HG03196 (cell line): ENCODE measurements around the gene DENND1C.

Experiments used
- ATAC-seq: cut with Tn5 transposase; IDR thresholded peaks from one replicate; pipeline ENCODE4 v1.9.1; 2021; ENCODE audit not compliant: unreplicated experiment

The DENND1C gene, protein sequence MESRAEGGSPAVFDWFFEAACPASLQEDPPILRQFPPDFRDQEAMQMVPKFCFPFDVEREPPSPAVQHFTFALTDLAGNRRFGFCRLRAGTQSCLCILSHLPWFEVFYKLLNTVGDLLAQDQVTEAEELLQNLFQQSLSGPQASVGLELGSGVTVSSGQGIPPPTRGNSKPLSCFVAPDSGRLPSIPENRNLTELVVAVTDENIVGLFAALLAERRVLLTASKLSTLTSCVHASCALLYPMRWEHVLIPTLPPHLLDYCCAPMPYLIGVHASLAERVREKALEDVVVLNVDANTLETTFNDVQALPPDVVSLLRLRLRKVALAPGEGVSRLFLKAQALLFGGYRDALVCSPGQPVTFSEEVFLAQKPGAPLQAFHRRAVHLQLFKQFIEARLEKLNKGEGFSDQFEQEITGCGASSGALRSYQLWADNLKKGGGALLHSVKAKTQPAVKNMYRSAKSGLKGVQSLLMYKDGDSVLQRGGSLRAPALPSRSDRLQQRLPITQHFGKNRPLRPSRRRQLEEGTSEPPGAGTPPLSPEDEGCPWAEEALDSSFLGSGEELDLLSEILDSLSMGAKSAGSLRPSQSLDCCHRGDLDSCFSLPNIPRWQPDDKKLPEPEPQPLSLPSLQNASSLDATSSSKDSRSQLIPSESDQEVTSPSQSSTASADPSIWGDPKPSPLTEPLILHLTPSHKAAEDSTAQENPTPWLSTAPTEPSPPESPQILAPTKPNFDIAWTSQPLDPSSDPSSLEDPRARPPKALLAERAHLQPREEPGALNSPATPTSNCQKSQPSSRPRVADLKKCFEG

DNA sequence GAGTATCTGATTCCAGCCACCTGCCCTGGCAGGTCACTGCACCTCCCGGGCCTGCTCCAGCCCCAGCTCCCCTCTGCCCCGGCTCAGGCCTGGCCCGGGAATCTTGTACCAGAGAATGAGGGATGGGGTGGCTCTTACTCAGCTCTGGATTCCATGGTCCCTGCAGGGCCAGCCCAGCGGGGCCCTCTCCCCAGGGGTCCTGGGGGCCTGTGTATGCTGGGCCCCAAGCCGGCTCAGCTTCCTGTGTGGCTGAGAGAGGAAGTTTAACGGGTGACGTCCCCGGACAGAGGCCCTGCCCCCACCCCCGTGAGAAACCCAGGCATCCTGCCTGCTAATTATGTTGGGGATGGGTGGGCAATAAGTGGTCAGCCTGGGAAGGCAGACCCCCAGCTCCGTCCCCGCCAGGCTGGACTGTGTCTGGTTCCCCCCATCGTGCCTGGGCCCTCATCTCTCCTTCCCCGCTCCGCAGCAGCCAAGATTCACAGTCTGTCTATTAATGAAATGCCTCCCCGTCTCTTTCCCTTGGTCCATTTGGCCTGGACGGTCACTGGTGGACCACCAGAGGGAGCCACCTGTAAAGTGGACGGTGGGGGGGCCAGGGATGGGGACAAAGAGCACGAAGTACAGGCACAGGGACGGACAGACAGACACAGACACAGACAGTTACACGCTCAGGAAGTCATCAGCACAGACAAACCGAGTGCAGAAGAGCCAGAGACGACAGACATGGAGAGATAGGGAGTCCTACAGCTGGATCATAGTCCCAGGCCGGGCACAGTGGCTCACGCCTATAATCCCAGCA is at the start of gene DENND1C:
TSS of gene DENND1C (minus strand) at position 247 of the 802 bp plus-strand sequence. CDS start at position 155, 92 bp downstream.
- peak; percentile 70 for ATAC-seq

DNA sequence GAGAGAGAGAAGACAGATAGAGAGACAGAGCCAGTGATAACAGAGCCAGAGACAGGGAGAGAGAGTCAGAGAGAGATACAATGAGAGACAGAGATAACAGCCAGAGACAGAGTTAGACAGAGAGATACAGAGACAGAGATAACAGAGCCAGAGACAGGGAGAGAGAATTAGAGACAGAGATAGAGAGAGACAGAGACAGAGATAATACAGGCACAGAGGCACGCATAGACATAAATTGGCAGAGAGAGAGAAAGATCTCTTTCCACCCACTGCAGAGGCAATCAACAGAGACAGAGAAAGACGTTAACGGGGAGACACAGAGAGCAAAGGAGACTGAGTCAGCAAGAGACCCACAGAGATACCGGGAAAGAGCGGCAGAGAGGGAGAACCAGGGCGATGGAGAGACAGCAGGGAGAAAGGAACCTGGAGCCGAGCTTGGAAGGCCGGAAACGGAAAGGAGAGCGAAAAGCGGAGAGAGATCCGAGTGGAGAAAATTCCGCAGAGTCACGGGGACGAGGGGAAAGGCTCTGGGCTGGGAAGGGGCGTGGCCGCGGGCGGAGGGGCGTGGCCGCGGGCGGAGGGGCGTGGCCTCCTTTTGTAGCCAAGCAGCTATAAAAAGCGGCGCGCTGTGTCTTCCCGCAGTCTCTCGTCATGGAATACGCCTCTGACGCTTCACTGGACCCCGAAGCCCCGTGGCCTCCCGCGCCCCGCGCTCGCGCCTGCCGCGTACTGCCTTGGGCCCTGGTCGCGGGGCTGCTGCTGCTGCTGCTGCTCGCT is 49.0 kb upstream of the DENND1C start, which contains the start of gene TNFSF9:
TSS of gene TNFSF9 (plus strand) at position 641 of the 777 bp plus-strand sequence. CDS start at position 652, 11 bp downstream.
- peak; percentile 23 for ATAC-seq

DNA sequence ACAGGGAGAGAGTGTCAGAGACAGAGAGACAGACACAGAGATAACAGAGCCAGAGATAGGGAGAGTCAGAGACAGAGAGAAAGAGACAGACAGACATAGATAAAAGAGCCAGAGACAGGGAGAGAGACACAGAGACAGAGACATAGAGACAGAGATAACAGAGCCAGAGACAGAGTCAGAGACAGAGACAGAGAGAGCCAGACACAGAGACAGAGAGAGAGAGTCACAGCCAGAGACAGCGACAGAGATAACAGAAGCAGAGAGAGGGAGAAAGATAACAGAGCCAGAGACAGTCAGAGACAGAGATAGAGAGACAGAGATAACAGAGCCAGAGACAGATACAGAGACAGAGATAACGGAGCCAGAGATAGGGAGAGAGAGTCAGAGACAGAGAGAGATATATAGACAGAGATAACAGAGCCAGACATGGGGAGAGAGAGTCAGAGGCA is 48.4 kb upstream of the DENND1C start:
- no peak for ATAC-seq

DNA sequence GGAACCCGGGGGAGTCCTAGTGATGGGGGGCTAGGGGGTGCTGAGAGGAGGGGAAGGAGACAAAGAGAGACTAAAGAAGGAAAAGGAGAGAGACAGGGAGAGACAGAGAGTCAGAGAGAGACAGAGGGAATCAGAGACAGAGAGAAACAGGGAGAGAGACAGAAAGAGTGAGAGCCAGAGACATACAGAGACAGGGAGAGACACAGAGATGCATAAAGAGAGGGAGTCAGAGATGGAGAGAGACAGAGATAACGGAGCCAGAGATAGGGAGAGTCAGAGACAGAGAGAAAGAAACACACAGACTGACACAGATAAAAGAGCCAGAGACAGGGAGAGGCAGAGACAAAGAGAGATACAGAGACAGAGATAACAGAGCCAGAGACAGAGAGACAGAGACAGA is 47.8 kb upstream of the DENND1C start:
- no peak for ATAC-seq

DNA sequence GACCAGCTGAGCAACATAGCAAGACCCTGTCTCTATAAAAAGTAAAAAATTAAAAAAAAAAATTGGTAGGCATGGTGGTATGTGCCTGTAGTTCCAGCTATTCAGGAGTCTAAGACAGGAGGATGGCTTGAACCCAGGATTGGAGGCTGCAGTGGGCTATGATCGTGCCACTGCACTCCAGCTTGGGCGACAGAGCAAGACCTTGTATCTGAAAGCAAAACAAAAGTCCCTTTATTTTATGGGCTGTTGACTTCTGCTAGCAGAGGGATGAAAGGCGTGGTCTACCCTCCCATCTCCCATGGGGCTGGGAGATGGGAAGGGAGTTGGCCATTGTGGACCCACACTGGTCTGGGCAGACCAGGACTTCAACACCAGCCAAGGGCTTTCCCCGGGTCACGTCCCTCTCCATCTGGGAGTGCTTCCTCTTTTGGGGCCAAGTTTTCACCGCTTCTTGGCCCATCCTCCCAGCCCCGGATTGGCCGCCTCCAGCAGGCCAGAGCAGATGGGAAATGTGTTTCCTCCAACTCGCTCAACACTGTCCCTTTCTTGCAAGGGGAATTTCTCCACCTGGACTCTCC is 47.0 kb upstream of the DENND1C start:
- no peak for ATAC-seq

DNA sequence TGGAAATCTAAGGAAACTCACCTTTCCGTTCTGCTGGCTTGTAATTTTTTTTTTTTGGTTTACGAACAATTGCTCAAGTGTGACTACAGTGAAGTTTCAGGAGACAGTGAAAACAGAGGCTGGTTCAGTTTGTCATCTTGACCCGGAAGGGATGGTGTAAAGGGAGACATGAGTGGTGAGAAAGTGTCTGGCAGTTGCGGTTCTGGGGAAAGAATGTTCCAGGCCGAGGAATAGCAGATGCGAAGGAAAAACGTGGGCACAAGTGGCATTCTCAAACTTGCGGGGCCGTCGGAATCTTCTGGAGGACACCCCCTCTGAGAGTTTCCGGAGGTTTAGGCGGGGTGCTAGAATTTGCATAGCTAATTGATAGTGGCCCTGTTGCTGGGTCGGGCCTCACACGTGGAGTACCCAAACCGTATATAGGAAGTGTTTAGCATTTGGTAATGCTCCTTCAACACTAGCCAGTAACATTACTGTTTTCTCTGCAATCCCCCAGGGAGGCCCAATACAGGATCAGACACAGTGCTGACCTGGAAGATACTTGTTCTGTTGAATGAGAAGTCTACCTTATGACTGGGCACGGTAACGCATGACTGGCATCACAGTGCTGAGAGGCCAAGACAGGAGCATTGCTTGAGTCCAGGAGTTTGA is 46.4 kb upstream of the DENND1C start:
- peak; percentile 50 for ATAC-seq

DNA sequence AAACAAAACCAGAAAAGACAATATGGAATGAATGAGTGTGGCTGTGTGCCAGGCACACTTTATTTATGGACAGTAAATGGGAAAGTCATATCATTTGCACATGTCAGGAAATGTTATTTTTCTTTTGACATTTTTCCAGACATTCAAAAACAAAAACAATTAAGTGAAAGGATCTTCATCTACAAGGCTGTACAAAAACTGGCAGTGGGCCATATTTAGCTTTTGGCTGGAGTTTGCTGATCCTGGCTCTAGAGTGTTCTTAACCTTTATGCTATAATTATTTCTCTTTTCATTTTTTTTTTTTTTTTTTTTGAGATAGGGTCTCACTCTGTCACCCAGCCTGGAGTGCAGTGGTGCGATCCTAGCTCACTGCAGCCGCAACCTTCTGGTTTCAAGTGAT is 42.7 kb upstream of the DENND1C start:
- ATAC-seq, result no peak

DNA sequence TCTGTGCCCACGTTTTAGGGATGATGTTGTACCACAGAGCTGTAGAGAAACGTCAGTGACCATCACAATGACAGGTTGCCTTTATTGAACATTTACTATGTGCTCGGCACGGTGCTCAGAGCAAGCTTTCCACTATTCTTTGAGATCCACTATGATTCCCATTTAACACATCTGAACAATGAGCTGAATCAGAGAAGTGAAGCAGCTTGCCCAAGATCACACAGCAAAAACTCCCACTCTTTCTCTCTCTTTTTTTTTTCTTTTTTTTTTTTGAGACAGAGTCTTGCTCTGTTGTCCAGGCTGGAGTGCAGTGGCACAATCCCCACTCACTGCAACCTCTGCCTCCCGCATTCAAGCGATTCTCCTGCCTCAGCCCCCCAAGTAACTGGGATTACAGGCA is 41.1 kb upstream of the DENND1C start:
- ATAC-seq, result no peak

DNA sequence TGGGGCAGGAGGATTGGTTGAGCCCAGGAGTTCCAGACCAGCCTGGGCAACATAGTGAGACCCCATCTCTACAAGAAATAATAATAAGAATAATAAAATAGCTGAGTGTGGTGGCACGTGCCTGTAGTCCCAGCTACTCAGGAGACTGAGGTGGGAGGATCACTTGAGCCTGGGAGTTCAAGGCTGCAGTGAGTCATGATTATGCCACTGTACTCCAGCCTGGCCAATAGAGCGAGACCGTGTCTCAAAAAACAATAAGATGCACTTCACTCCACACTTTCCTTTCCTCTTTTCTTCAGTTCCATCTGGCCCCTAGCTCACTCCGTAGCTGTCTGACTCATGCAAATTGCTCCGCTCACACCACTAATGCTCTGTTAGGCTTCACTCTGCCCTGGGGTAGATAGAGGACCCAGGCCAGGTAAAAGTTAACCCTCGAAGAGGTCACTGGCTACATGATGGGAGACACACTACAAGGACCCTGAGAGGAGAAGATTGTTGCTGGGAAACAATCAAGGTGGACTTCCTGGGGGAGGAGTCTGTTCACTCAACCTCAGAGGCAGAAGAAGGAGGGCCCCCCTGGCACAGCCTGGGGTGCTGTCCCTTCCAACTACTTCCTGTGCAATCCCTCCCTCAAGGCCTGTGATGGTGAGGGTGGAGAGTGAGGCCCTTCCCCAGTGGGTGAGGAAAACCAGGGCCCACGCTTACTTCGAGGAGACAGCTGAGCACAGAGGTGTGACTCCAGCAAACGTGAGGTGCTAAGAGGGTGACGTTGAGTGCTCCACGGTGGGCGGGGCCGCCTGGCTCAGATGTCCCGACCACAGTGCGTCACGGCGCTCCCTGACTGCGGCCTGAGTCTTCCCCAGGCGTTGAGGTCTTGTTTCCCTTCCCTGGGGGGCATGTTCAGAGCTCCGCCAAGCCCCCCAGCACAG is 40.4 kb upstream of the DENND1C start:
- peak; percentile 37 for ATAC-seq

DNA sequence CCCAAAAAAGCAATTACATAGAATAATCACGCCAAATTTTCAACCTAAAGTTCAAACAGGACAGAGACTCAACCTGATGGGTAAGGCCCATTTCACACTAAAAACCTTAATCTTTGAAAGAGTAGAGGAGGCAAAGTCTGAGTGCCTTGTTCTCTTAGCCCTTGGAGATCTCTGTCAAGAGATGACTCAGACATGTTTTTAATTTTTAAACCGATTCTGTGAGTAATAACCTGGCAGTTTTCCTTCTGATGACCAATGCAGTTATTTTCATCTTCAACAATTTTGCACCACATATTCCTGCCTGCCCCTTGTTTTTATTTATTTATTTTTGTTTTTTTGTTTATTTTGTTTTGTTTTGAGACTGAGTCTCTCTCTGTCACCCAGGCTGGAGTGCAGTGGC is 37.7 kb upstream of the DENND1C start:
- ATAC-seq, result no peak

DNA sequence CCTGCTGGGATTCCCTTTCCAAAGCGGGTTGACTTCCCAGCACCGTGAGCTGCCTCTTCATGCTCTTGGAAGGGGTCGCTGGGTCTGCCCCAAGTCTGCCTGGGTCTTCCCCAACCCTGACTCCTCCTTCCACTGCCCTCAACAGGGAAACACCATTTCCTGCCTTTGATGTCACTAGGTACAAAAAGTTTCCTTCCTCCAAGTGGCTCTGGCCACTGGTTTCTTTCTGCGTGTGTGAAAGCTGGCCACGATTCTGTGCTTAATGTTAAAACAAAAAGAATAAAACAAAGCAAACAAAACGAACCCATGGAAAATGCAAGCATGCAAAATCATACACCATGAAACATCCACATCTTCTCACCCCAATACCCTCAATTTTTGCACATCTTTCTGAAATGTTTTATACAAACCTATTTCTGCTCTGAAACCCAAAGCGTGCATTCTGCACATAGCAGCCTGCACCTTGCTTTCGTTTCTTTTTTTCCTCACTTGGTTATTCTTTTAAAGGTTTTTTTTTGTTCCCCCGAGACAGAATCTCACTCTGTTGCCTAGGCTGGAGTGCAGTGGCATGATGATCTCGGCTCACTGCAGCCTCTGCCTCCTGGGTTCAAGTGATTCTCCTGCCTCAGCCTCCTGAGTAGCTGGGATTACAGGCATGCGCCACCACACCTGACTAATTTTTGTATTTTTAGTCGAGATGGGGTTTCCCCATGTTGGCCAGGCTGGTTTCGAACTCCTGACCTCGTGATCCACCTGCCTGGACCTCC is 36.7 kb upstream of the DENND1C start:
- ATAC-seq, result no peak

DNA sequence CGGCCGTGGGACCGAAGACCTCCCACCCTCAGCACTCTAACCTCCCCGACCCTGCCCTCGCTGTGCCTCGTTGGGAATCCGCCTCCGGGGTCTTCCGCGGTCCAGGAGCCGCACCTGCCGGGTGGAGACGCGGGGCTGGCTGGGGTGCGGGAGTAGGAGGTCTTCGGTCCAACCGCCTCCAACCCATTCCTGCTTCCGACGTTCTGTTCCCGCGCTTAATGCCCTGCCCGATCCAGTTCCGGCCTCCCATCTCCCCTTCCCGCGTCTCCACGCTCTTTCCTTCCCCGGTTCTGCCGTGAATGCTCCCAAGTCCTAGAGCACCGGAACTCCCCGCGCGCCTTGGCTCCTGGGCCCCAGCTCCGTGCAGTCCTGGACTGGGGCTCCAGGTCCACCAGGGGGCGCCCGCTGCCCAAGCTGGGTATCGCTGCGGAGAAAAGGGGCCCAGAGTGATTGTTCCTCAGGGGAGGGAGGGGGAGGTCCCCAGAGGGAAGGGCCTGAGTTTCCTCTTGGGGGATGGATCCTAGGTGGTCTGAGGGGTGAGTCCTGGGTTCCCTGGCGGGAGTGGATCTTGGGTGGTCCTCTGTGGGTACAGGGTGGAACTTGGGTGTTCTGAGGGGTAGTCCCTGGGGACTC is 35.2 kb upstream of the DENND1C start:
- ATAC-seq, result peak; percentile 52

DNA sequence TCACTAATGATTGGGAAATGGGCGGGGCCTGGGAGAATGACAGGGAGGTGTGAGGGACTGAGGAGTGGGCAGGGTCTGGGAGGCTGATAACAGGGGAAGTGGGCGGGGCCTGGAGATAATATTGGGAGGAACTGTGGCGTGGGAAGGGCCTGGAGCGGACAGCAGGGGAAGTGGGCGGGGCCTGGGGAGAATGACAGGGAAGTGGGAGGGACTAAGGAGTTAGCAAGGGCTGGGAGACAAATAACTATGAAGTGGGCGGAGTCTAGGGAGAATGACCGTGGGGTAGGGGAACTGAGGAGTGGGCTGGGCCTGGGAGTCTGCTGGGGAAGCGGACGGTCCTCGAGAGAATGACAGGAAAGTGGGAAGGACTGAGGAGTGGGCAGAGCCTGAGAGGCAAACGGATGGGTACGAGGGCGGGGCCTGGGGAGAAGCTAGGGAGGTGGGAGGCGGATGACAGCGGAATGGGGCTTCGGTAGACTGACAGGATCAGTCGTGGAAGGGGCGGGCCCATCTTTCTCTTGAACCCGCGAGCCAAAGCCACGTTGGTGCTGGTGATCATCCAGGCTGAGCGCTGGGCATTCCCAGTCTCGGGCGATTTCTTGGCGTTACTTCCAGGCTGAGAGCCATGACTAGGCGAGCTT is 34.6 kb upstream of the DENND1C start:
- ATAC-seq, result peak; percentile 39

DNA sequence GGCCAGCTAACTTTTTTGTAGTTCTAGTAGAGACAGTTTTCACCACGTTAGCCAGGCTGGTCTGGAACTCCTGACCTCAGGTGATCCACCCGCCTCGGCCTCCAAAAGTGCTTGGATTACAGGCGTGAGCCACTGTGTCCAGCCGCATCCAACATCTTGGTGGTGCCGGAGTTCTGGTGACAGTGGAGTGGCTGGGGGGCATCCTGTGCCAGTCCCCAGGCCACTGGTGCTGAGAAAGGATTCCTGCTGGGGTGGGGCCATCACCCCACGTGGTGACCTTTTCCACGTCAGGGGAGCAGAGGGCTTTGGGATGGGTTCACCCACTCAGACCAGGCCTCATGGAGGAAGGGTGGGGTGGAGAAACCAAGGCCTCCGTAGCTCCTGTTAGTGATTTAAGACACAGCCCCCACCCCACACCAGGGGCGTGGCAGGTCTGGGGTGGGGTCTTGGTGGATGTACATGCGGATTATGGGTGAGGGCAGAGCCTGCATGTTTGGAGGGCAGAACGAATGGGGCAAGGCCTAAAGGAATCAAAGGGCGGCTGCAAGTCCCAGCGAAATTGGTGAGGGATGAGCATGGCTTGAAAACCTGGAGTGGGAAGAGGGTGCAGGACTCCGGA is 33.4 kb upstream of the DENND1C start:
- ATAC-seq, result no peak

DNA sequence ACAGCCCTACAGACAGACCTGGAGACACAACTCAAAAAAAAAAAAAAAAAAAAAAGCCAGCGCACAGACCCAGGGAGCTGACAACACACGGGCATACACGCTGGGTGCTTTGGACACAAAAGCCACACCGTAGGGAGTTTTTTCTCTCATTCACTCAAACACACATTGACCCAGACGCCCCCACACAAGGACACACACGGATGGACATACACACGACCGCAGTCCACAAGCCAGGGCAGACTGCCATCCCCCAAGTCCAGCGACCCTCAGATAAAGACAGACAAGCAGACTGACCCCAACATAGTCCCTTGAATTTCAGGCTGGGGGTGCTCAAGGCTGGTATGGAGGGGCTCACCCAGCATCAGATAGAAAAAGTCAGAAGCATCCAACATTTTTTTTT is 32.5 kb upstream of the DENND1C start:
- no peak for ATAC-seq

DNA sequence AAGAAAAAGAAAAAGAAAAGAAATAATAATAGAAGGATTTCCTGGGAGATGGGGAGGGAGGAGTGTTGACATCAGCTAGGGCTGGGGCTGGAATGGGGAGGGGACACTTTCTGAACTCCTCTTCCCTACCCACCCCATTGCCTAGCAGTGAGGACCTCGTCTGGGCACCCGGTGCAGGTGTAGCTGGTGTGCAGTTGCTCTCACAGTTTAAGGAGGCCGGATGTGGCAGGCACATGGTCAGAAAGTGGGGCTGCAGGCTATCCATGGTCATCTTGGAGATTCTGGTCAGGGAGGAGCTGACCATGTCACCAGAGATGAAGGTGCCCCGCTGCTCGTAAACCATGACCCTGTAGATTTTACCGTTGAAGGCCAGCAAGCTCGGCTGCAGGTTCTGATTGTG is 29.0 kb upstream of the DENND1C start:
- no peak for ATAC-seq
